Muscle layer of colon (tissue), 2 donors: ENCODE measurements around the gene LETM1.

Source experiments
- H3K27ac ChIP-seq: one replicate; pipeline ENCODE4 v1.7.0; 2013; ENCODE audit warnings: low read depth, mild to moderate bottlenecking, low read length, moderate library complexity
- H3K27me3 ChIP-seq, 2 donors: one replicate each; pipeline ENCODE4 v1.7.0; 2013; ENCODE audit warnings: low read length in 2 of 2, mild to moderate bottlenecking in 2 of 2; ENCODE audit not compliant: insufficient read depth in 2 of 2, control insufficient read depth in 1 of 2
- H3K36me3 ChIP-seq: one replicate; pipeline ENCODE4 v1.7.0; 2013; ENCODE audit warnings: mild to moderate bottlenecking, low read length; ENCODE audit not compliant: insufficient read depth
- H3K4me1 ChIP-seq: one replicate; pipeline ENCODE4 v1.7.0; 2013; ENCODE audit warnings: mild to moderate bottlenecking, low read length; ENCODE audit not compliant: insufficient read depth
- H3K4me3 ChIP-seq, 2 donors: one replicate each; pipeline ENCODE4 v1.7.0; 2013; ENCODE audit warnings: low read length in 2 of 2, low read depth in 1 of 2, mild to moderate bottlenecking in 1 of 2, moderate library complexity in 1 of 2
- H3K9ac ChIP-seq: one replicate; pipeline ENCODE4 v1.7.0; 2013; ENCODE audit warnings: low read length
- H3K9me3 ChIP-seq: one replicate; pipeline ENCODE4 v1.7.0; 2013; ENCODE audit warnings: mild to moderate bottlenecking, low read length
- donor health status: abdominal sarcoma.
- donor health status: Adenocarcinoma of cecum.

The LETM1 gene

DNA sequence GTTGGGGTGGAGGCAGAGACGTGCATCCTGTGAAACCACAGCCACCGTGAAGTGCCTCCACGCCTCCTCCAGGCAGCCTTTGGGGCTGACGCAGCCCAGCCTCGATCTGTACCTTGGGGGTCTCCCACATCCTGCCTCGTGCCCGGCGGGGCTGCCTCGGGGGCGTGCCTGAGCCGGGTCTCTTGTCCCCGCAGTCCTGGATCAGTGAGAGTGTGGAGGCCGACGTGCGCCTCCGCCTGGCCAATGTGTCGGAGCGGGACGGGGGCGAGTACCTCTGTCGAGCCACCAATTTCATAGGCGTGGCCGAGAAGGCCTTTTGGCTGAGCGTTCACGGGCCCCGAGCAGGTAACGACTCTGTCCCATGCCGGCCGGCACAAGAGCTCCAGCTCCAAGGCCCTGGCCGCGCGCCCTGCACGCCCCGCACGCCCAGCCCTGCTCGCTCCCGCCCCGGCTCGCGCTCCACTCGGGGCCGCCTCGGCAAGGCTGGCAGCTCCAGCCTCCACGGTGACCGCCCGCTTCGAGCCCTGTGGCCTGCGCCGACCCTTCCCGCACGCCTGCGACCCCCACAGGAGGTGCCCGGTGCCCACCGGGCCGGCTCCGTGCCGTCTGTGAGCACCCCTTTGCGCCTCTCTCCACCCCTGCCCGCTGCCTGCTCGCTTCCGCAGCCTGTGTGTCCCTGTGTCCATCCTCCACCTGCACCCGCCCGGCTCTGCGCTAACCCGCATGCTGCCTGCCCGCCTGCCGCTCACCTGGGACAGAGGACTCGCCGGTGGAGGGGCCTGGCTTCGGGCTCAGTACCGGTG lies 53.0 kb downstream of the LETM1 start:
- Histone ChIP-seq H3K36me3 (no peaks in the 10 kb centered on the region), H3K27me3 (peaks cover 0 to 3% of the 10 kb centered on the region in 2 donors), H3K9me3 (no peaks in the 10 kb centered on the region), H3K4me3 (no peak overlapping the region), H3K27ac (no peak overlapping the region), H3K4me1 (no peaks in the 10 kb centered on the region), H3K9ac (no peak overlapping the region)

DNA sequence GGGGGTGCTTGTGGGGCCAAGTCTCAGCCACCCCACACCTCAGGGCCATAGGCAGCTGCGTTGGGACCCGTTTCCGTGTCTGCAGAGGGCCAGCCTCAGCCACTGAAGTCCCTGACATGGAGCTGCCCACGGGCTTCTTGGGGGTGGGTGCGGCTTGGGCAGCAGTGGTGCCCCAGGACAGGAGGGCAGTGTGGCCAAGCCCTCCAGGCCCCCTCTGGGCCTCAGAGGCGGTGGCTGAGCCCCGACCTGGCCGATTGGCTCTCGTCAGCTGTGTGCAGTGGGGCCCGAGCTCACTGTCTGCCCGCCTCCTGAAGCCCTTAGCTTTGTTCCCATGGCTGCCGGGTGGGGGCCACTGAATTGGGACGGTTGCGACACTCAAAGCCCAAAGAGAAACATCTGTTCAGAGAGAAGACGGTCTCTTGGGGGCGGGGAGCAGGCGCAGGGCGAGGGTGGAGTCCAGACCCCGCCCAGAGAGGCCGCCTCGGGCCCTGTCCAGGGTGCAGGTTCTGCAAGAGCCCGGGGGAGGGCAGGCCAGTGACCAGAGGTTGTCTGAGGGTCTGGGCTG lies 53.7 kb downstream of the LETM1 start:
- H3K4me1 ChIP-seq: no peaks in the 10 kb centered on the region
- peaks cover 0 to 10% of the 10 kb centered on the region in 2 donors for H3K27me3 ChIP-seq

DNA sequence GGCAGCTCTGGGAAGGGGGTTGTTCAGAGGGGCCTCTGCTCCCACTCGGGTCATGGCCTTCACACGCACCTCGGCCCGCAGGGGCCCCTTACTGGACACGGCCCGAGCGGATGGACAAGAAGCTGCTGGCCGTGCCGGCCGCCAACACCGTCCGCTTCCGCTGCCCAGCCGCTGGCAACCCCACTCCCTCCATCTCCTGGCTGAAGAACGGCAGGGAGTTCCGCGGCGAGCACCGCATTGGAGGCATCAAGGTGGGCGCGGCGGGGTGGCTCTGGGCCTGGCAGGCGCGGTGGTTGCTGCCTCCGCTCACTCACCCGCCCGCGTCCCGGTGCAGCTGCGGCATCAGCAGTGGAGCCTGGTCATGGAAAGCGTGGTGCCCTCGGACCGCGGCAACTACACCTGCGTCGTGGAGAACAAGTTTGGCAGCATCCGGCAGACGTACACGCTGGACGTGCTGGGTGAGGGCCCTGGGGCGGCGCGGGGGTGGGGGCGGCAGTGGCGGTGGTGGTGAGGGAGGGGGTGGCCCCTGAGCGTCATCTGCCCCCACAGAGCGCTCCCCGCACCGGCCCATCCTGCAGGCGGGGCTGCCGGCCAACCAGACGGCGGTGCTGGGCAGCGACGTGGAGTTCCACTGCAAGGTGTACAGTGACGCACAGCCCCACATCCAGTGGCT lies 54.5 kb downstream of the LETM1 start:
- Histone ChIP-seq H3K4me3 (no peak overlapping the region), H3K27me3 (peaks cover 5 to 18% of the 10 kb centered on the region in 2 donors), H3K27ac (no peak overlapping the region), H3K4me1 (no peaks in the 10 kb centered on the region), H3K9ac (no peak overlapping the region), H3K9me3 (no peaks in the 10 kb centered on the region), H3K36me3 (no peaks in the 10 kb centered on the region)

More for the DNA sequence above, 53.7 kb downstream of the LETM1 start:
- H3K4me3 ChIP-seq: no peak overlapping the region
- no peak overlapping the region for H3K9ac ChIP-seq
- no peaks in the 10 kb centered on the region for H3K36me3 ChIP-seq
- no peak overlapping the region for H3K27ac ChIP-seq
- no peaks in the 10 kb centered on the region for H3K9me3 ChIP-seq

DNA sequence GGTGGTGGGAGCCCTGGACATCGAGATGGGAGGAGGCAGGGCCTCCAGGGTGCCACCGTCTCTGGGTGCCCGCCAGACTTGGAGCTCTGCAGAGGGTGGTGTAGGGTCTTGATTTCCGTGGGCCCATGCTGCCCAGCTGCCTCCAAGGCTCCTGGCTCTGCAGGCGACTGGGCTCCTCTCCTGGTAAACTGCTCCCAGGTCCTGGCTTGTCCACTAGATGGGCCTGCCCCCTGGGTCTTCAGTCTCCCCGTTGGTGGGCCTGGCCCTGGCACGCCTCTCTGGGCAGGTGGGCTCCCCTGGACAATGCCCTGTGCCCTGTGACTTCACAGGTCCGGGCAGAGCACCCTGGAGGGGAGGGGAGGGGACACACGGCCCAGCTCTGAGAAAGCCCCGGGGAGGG lies 55.2 kb downstream of the LETM1 start:
- Histone ChIP-seq H3K36me3 (no peaks in the 10 kb centered on the region), H3K4me1 (no peaks in the 10 kb centered on the region), H3K4me3 (no peak overlapping the region), H3K9ac (no peak overlapping the region), H3K9me3 (no peaks in the 10 kb centered on the region), H3K27me3 (peaks cover 10 to 24% of the 10 kb centered on the region in 2 donors), H3K27ac (no peak overlapping the region)

DNA sequence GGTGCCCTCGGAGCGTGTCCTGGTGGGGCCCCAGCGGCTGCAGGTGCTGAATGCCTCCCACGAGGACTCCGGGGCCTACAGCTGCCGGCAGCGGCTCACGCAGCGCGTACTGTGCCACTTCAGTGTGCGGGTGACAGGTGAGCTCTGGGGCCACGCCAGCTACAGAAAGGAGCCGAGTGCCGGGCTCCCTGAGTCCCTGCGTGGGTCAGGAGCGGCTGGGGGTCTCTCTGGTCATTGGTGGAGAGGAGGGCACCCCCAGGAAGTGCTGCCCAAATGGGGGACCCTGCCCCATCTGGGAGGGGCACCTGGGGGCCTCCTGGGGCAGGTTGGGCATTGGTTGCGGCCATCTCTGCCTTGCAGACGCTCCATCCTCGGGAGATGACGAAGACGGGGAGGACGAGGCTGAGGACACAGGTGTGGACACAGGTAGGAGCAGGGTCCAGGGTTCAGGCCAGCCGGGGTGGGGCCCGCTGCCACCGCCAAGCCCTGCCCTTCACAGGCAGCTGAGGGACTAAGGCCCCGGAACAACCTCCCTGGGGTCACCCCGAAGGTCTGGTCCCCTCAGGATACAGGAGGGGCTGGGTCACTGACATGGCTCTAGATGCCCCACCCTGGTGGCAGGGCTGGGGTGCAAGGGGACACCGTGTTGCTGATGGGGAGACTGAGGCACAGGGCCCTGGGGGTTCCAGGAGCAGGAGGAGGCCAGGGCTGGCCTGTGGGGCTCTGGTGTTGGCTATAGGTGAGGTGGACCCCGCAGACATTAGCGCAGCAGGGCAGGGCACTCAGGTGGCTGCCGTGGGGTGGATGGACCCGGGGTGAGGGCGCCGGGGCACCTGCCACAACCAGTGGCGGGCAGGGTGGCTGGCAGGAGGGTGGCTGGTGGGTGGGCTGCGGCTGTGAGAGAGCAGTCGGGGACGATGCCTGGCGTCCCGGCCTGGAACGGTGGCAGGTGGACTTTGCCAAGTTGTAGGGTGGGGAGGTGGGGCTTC lies 56.3 kb downstream of the LETM1 start:
- Histone ChIP-seq H3K27me3 (peaks cover 15 to 30% of the 10 kb centered on the region in 2 donors), H3K9ac (no peak overlapping the region), H3K4me1 (no peaks in the 10 kb centered on the region), H3K36me3 (no peaks in the 10 kb centered on the region), H3K4me3 (no peak overlapping the region), H3K9me3 (no peaks in the 10 kb centered on the region), H3K27ac (no peak overlapping the region)

DNA sequence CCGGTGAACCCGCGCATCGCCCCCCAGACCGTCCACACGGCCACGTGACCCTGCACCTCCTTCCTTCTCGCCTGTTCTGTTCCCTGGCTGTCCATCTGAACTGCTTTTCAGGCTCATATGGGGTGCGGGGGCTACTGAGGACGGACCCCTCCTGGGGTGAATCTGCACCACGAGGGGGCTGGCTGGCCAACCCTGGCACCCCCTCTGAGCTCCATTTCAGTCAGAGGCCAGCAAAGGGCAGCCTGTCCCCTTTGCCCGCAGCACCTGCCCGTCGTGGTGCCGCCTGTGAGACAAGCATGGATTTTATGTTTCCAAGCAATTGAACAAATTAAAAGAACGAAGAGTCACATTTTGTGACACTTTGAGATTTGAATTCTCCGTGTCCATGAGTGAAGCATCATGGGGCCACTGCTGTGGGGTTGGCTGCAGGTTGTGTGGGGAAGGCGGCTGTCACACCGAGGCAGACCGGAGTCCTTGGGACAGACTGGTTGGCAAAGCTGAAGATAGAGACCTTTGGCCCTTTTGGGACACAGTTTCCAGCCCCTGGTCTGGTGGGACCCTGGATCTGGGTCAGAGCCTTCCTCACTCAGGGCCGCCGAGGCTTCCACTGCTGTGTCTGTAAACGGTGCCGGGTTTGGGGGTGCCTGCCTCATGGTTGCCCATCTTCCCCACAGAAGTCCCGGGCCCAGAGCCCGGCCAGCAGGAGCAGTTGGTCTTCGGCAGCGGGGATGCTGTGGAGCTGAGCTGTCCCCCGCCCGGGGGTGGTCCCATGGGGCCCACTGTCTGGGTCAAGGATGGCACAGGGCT lies 57.2 kb downstream of the LETM1 start:
- H3K9me3 ChIP-seq: no peaks in the 10 kb centered on the region
- no peak overlapping the region for H3K9ac ChIP-seq
- H3K27ac ChIP-seq: no peak overlapping the region
- no peaks in the 10 kb centered on the region for H3K36me3 ChIP-seq
- peaks cover 15 to 38% of the 10 kb centered on the region in 2 donors for H3K27me3 ChIP-seq
- no peak overlapping the region for H3K4me3 ChIP-seq
- no peaks in the 10 kb centered on the region for H3K4me1 ChIP-seq

DNA sequence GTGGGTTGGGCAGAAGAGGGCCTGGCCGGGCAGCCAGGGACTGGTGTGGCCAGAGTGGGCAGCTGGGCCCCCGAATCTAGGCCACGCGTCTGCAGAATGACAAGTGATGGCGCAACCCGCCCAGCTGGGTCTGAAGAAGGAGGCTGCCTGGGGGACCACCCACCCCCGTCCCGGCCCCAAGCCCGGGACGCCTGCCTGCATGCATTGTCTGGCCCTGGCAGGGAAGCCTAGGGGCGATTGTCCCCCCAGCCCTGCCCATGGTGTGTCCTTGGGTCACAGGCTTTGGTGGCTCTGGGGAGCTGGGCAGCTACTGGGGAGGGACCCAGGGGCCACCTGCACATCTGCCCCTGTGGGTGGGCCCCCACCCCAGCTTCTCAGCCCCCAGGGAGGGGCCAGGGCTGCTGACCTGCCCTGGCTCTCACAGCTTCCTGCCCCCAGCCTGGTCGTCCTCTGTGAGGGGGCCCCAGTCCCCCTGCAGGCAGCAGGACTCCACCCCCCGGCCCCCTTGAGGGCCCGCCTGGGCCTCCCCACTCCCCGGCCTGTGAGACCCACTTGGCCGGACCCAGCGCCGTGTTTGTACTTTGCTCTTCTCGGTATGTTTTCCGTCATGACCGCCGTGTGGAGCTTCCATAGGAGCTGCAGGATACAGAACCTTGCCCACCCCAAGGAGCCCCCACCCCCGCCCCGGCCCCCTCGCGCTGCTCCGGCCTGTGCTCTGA lies 57.9 kb downstream of the LETM1 start:
- Histone ChIP-seq H3K4me1 (no peaks in the 10 kb centered on the region), H3K9ac (no peak overlapping the region), H3K4me3 (no peak overlapping the region), H3K27me3 (peaks cover 15 to 38% of the 10 kb centered on the region in 2 donors), H3K27ac (no peak overlapping the region), H3K36me3 (no peaks in the 10 kb centered on the region), H3K9me3 (no peaks in the 10 kb centered on the region)

DNA sequence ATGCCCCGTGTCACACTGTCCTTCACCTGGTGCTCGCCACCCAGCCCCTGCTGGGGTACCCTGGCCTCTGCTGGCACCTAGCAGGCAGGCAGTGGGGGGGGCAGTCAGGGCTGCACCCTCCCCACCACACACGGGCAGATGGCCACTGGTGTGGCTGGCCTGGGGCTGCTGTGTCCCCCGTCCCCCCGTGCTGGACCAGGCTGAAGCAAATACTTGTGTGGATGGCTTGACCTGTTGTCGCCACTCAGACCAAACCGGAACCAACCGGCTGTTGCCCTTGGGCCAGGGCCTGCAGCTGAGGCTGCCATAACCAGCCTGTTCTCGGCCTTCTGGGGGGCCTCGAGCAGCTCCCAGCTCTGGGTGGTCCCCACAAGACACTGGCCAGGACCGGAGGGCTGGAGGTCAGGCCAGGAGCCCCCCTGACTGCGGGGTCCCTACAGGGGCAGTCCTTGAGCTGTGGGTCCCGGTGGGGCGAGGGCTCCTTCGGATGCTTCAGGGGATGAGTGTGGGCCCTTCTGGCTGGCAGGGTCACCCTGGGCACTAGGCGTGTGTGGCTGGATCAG lies 58.6 kb downstream of the LETM1 start:
- Histone ChIP-seq H3K36me3 (no peaks in the 10 kb centered on the region), H3K9me3 (no peaks in the 10 kb centered on the region), H3K4me3 (no peak overlapping the region), H3K9ac (no peak overlapping the region), H3K27ac (no peak overlapping the region), H3K27me3 (peaks cover 15 to 43% of the 10 kb centered on the region in 2 donors), H3K4me1 (no peaks in the 10 kb centered on the region)

DNA sequence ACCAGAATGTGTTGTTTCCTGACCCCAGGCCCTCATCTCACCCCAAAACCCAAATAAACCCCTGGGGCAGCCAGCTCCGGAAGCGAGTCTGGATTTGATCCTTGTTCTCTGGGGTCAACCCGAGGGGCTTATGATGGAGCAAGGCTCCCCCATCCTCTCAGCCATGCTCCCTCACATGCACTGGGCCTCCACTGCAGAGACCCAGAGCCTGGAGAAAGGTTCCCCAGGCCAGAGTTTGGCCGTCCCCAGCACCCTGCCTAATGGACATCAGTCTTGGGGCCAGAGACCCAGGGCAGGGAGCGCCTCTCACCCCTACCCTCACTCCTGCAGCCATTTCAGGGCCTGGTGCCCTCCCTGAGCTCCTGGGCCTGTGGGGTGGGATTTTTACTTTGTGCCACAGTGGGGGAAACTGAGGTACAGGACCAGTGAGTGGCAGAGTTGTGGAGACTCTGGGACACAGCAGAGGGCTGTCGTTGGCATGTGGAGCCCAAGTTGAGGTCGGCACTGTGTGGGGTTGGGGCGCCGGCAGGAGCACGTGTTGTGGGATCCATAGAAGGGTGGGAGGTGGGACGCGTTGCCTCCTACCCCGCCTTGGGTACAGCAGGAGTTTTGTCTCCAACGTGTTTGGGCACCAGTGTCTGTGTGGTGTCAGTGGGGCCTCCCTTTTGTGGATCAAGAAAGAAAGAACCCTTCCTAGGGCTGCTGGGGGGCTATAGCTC lies 59.3 kb downstream of the LETM1 start:
- Histone ChIP-seq H3K9me3 (no peaks in the 10 kb centered on the region), H3K4me1 (no peaks in the 10 kb centered on the region), H3K27ac (no peak overlapping the region), H3K4me3 (no peak overlapping the region), H3K36me3 (no peaks in the 10 kb centered on the region), H3K27me3 (peaks cover 15 to 45% of the 10 kb centered on the region in 2 donors), H3K9ac (no peak overlapping the region)
